Activated effector memory CD4-positive, alpha-beta T cell treated with anti-CD3 and anti-CD28 coated beads, Interleukin-2, amount 50 U/mL, for 16 hours (primary cell): ENCODE data around the gene AOAH.

Experiments
- DNase-seq: peaks from one replicate; pipeline ENCODE4 v3.0.0-alpha.2; 2020

The AOAH gene

DNA sequence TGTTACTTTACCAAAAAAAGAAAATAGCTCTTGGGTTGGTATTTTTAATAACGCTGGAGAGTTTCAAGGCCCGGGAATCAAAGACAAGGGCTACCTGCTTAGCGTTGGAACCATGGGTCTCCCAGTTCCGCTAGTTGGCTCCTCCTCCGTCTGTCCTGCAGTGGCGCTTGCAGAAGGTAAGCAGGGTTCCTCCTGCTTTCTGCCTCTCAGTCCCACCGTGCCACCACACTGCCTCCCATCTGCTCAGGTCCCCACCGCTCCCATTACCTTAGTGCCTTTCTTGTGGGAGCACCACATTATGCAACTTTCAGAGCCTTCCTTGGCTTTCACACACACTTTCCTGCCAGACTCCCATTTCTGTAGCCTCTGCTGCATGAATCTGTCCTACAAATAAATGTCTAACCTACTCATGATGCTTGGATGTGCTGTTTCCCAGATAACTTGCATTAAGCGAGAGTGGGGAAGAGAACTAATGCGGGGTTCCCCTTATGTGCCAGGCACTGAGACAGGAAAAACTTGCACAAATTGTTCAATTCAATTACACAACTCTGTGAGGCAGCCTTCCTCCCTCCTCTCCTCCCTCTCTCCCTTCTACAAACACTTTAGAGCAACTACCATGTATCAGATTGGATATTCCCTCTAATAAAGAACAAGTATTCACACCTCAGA lies 124.5 kb downstream of the AOAH start:
- DNase-seq, result no peak

GRCh38 chr7:36598054-36598674 lies 126.1 kb downstream of the AOAH start:
- no peak for DNase-seq

DNA sequence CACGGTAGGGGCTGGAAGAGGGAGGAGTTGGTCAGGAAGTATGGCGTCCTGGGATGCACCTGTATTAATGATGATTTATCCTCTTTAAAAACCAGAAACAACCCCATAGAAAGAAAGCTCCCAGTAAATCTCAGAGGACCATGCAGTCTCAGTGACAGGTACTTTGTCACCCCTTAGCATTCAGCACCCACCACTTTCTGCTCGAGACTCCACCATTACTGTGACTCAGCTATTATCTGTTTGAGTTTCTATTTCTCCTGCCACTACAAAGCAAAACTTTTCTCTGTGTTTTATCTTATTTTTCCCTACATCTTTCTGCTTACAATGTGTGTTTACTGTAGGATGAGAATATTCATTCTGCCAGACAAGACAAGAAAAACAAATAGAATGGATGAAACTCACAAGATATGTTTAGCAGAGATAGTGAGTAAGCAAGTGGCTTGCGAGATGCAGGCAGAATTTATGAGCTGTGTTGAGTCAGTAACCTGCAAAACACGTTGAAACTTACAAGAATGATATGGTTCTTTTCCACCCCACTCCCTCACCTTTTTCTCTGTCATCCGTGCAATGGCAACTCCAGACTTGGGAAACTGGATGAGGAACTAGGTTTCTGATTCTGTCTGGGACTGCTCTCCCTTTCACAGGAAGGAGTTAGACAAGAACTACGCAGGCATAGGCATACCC lies 127.1 kb downstream of the AOAH start:
- no peak for DNase-seq

- no peak for DNase-seq
Observed at GRCh38 chr7:36594445-36594844, 129.8 kb downstream of the AOAH start.

GRCh38 chr7:36591636-36592035 lies 132.7 kb downstream of the AOAH start:
- no peak for DNase-seq

DNA sequence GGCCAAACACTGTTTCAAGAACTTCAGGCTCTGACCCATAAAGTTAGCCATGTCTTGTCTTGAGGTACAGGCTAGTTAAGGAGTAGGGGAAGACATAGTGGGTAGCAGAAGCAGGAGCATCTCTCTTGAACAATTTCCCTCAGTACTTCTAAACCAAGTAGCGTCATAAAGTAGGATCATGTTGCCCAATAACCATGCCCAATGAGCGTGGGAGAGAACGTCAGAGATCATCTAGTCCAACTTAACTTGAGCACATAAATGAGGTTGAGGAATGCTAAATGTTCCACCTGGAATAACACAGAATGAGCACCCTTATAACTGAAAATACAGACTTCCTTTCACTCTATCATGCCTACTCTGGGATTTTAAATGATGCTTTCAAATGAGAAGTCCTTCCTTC lies 134.9 kb downstream of the AOAH start:
- no peak for DNase-seq

GRCh38 chr7:36583318-36583717 lies 141.0 kb downstream of the AOAH start:
- DNase-seq, result no peak

- no peak for DNase-seq
Observed at GRCh38 chr7:36575832-36576231, 148.5 kb downstream of the AOAH start.

DNA sequence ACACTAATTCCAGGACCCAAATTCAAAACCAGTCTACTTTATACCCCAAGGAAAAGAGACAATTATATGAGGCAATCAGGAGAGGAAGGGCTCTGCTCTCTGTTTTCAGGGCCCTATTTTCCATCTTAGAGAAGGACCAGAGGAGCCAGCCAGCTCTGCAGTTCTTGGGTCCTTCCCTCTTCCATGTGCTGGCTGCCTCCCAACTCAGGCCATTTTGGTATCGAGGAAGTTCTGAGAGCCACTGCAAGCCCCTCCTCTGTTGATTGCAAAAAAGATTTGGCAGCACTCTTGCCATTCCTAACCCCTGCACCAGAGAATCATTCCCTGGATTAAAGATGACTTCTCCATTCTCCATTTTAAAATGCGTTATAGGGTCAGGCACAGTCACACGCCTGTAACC lies 151.2 kb downstream of the AOAH start:
- no peak for DNase-seq

- DNase-seq, result no peak
Observed at GRCh38 chr7:36571190-36571560, 153.1 kb downstream of the AOAH start.

GRCh38 chr7:36570528-36571189 lies 153.6 kb downstream of the AOAH start:
- no peak for DNase-seq

GRCh38 chr7:36568452-36568849 lies 155.8 kb downstream of the AOAH start:
- no peak for DNase-seq

GRCh38 chr7:36567699-36568451 lies 156.4 kb downstream of the AOAH start:
- DNase-seq, result no peak

DNA sequence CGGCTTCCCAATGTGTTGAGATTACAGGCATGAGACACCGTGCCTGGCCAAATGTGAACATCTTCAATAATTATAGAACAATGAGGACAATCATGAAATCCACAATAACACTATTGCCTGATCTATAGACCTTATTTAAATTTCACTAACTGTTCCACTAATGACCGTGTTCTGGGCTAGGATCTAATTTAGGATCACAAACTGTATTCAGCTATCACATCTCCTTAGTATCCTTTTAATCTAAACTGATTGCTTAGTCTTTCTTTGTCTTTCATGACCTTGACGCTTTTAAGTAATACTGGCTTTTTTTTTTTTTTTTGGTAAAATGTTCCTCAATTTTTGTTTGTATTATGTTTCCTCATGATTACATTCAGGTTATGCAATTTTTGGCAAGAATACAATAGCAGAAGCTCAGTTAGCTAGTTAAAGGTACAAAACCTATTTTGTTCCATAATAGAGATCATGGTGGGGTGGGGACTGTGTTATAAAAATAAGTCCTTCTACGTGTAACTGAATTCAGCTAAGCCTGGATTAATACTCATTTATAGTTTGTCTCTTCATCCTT lies 158.4 kb downstream of the AOAH start:
- no peak for DNase-seq

DNA sequence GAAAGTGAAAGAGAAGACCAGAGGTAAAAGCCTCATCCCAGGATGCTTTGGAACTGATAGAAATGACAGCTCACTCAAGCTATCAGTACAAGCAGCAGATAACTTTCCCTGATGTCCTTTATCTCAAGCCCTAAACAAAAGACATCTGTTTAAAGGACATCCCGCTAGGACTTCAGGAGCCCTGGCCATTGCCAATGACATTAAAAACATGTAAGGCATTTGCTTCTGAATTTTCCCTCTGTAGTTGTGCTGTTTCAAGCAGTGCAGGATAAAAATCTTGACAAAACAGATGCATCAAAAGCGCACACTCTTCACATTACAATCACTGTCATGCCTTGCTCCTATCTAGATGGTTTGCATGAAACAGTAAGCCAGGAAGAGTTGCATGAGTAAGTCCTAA lies 159.8 kb downstream of the AOAH start:
- no peak for DNase-seq

DNA sequence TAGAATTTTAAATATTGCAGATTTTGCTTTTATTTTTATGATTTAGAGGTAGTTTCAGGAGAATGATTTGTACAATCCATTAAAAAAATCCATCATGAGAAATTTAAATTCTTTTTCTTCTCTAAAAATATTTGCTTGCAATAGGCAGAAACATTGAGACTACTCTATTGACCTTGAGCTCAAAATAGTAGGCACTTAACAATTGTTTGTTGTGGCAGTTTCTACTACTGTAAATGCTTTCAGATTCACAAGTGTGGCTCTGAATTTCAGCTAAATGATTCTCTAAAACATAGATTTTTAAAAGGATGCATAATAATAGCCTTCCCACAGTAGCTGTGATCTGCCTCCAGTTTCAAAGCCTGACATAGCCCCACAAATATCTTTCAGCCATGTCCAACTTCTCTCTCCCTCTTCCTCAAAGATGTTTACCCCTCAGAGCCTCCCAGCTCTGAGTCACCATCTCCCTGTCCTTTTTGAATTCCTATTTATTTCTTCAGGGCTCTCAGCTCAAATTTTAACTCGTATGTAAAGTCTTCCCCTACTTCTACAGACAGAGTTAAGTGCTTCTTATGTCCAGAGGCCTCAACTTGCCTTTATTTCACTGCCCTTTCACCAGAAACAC lies 160.5 kb downstream of the AOAH start:
- DNase-seq, result no peak

- DNase-seq, result no peak
Observed at GRCh38 chr7:36562121-36562520, 162.2 kb downstream of the AOAH start.

- no peak for DNase-seq
Observed at GRCh38 chr7:36549029-36549428, 175.3 kb downstream of the AOAH start.

DNA sequence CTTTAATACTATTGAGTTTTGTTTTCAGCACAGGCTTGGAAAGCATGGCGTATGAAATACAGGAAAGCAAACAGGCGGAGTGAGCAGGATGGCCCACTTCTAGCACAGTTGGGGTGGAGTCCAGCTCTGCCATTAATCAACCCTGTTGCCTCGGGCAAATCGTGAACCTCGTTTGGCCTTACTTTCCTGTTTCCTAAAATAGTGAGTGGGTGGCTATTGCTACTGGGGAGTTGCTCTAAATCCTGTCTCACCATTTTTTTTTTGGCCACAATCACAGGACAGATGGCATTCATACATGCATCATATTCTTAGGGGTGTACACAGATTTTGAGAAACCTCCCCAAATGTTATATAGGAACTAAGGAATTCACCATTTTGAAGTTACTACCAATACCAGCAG lies 176.9 kb downstream of the AOAH start:
- no peak for DNase-seq

GRCh38 chr7:36546331-36546730 lies 178.0 kb downstream of the AOAH start:
- no peak for DNase-seq

GRCh38 chr7:36545291-36545690 lies 179.0 kb downstream of the AOAH start:
- DNase-seq, result no peak

DNA sequence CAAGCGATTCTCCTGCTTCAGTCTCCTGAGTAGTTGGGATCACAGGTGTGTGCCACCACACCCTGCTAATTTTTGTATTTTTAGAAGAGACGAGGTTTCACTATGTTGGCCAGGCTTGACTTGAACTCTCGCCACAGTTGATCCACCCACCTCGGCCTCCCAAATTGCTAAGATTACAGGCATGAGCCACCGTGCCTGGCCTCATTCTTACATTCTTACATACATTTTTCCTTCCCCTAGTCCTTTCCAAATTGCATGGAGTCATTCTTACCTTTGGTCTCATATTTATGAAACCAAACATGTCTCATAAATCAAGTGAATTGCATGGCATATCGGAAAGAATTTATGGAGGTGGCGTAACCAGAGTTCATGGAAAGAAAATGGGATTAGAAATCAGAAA lies 186.2 kb downstream of the AOAH start:
- no peak for DNase-seq
